Measurements from ENCODE around the gene PTPRD.
A peak's percentile ranks its signal among the peaks of the same experiment; 100 is the strongest.

The PTPRD gene

DNA sequence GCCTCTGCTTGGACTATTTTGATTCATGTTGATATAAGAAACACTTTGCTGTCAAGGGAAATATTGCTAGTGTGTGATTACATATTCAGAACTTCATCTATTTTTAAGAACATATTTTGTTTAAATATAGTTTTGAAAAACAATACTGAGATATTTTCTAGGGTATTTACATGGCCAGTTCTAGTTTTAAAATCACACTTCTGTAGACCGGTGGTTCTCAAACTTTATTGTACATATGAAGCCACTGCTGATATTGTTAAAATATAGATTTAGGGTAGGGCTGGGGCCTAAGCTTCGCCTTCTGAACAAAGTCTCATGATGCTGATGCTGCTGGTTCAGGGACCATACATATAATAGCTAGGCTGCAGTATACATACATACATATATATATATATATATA, 1000.0 kb downstream of the PTPRD start:
- no peak for DNase-seq (ENCODE audit: low spot score)

DNA sequence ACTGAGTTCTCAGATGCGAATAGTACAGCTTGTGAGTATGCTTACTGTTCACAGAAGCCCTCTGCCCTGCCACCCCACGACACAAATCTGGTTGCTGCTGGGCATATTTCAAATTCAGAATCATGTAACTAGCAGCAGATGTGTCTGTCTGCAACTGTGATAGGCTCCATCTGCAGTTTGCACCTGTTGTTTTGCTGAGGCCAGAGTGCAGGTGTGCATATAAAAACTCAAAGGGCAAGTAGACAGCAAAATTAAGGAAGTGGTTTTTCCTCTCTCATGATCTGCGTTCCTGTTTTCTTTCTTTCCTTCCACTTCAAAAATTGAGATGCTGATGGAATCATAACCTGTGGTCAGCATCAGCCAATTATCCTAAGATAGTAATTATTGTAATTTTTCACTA, 1000.5 kb downstream of the PTPRD start:
- peak; percentile 2 for DNase-seq (ENCODE audit: low spot score)

DNA sequence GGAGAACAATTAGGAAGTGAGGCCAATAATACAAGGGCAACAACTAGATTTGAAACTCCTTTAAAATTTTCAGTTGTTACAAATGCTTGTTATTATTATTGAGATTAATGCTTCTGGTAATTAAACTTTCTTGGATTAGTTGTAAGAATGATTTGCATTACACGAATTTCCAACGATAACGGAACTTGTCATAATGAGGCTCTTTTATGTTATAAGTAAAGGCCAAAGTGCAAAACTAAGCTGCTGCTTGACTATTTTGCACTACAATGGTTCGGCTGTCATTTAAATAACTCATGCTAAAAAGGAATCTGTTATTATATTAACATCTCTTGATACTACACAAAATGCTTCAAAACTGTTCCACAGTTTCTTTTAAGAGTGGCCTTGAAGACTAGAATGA, 1007.1 kb downstream of the PTPRD start:
- no peak for DNase-seq (ENCODE audit: low spot score)

DNA sequence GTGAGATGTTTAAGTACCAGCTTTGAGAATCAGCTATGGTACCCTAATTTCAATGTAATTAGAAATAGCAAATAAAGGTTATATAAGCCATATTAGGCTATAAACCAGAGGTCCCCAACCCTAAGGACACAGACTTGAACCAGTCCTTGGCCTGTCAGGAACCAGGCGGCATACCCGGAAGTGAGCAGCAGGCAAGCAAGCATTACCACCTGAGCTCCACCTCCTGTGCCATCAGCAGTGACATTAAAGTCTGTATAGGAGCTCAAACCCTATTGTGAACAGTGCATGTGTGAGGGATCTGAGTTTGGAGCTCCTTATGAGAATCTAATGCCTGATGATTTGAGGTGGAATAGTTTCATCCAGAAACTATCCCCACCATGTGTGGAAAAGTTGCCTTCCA, 1009.5 kb downstream of the PTPRD start:
- no peak for DNase-seq (ENCODE audit: low spot score)

DNA sequence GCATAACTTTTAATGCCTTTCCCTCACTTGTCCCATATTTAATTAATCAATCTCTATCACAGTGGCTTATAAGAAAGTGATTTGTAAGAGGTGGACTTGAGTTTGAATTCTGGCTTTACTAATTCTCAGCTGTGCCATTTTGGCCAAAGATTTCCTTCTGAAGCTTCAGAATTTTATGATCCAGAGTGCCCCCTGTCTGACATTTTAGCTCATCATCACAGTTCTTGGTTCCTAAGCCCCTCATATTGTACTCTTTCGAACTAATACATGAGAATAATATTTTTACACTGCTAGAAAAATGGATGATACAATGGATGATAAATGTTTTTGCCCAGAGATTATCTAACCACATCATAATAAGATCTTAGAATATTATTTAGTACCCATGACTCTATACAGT, 1014.1 kb downstream of the PTPRD start:
- DNase-seq (ENCODE audit: low spot score): no peak

DNA sequence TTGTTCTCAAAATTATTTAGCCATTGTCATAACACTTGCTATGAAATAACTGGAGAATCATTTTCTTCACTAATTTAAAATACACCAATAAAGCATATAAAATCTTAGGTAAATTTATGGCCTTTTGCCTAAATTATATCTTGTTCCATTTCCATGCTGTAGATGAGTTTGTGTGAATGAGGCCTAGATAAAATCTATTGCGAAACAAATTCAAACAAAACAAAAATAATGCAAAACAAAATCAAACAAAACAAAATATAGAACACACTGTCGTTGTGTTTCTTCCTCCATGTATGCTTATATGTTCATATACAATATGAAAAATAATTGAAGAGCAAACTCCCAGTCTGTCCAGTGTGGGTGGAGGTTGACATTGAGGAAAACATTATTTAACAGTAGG, 1020.7 kb downstream of the PTPRD start:
- no peak for DNase-seq (ENCODE audit: low spot score)

DNA sequence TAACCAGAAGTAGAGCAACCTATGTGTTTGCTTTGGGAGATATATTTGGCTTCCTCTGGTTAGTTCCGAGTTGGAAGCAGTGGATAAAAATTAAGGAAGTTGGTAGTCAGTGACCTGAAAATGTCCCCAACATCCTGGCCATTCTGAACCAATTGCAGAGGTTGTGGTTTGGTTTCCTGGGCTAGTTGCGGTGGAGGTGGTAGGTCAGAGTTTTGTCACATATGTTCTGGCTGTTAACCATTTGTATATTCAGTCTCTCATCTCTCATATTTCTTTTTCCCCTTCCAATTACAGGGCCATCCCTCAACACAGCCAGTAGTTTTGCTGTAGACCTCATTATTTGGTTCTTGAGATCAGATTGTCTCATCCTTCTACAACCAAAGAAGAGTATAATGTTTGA, 1026.9 kb downstream of the PTPRD start:
- DNase-seq (ENCODE audit: low spot score): no peak

DNA sequence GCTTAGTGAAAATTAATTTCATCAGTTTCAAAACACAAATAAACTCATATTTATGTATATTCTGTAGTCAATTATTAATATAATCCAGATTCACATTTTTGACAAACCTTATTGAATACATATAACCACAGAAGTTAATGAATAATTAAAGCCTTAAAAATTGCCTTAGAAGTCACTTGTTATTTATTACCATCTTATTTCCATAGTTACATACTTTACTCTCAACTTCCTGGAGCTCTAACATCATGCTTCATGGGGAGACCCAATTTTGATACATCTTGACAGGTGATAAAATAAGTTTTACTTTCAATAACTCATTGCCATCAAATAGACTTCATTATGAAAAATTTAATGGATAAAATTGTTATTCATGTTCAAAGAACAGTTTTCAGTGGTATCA, 1038.7 kb downstream of the PTPRD start:
- DNase-seq (ENCODE audit: low spot score): no peak

DNA sequence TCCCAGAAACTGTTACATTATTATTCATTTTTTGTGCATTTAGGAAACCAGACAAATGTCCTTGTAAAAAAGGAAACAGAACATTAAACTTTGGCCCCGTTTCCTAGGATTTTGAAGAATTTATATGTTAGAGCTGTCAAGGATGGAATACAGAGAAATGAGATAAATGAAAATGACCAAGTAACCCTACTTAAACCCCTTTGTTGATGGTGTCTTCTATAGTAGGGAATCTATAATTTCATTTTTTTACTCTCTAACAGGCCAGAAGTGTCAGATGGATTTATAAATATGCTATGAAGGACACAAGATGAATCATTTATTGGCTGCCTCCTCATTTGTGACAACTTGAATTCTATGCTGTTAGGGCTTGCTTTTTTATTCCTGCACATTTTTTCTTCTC, 1047.1 kb downstream of the PTPRD start:
- DNase-seq (ENCODE audit: low spot score): no peak

DNA sequence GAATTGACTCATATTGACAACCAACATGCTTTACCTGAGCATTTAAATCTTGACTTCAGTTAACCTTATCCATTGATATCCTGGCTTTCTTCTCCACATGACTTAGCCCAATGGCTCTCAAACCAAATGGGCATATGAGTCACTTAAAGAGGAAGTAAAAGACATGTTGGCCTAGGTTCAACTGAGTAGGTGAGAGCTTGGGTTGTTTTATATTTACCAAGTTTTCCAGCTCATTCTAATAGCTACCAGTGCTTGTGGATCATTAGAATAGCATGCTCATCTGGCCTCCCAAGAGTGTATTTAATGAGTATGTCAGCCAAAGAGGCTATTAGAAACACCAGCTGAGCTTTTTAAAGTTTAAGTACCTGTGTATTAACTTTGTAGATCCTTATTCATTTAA, 1049.0 kb downstream of the PTPRD start:
- no peak for DNase-seq (ENCODE audit: low spot score)

DNA sequence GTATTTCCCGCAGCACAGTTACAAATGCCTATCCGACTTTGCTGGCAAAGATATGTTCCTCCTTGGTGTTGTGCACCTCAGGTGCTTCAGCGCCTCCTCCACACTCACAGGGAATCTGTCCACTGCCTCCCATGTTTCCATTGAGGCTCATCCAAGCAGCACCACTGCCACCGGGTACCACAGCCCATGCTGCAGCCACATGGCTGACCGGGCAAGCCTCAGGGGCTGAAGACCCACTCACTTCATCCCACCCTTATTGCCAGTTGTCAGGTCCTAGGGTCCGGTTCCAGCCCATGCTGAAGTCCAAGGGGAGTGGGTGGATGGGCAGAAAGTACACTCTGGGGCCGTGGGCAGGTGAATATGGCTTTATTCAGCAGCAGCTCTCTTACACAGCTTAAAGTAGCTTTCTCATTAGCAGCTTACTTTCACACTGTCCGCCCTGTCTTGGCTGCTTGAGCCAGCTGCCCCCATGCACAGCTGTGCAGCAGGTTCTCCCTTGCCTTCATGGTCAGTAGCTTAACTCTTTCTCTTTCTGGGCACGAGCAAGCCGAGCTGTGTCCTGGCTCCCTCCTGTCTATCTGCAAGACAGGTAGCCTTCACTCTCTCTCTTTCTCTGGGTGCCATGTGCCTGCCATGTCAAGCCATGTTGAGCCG, 1052.3 kb downstream of the PTPRD start:
- no peak for DNase-seq (ENCODE audit: low spot score)

DNA sequence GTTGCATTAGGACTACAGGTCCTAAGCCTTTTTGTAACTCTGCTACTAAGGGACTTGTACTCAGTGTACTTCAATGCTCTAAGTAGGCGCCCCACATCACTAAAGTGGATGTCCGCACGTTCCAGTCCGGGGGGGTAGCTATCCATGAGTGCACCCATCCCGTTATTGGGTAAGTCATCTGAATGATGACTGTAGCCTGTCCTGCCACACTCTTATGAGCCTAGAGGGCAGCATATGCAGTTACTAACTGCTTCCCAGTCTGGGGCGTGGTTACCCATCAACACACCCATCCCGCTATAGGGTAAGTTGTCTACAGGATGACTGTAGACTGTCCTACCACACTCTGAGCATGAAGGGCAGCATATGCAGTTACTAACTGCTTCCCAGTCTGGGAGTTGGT, 1053.9 kb downstream of the PTPRD start:
- DNase-seq (ENCODE audit: low spot score): no peak

DNA sequence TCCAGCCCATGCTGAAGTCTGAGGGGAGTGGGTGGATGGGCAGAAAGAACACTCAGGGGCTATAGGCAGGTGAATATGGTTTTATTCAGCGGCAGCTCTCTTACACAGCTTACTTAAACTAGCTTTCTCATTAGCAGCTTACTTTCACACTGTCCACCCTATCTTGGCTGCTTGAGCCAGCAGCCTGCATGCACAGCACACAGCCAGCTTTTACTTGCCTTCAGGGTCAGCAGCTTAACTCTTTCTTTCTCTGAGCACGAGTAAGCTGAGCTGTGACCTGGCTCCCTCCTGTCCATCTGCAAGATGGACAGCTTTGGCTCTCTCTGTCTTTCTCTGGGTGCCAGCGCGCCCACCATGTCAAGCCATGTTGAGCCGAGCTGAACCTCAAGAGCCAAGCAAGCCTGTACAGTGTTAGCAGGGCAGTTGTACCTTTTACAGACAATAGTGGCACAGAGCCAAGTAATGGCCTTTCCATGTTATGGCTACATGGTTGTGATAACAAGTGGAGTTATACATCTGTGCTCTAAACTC, 1054.9 kb downstream of the PTPRD start:
- DNase-seq (ENCODE audit: low spot score): no peak

DNA sequence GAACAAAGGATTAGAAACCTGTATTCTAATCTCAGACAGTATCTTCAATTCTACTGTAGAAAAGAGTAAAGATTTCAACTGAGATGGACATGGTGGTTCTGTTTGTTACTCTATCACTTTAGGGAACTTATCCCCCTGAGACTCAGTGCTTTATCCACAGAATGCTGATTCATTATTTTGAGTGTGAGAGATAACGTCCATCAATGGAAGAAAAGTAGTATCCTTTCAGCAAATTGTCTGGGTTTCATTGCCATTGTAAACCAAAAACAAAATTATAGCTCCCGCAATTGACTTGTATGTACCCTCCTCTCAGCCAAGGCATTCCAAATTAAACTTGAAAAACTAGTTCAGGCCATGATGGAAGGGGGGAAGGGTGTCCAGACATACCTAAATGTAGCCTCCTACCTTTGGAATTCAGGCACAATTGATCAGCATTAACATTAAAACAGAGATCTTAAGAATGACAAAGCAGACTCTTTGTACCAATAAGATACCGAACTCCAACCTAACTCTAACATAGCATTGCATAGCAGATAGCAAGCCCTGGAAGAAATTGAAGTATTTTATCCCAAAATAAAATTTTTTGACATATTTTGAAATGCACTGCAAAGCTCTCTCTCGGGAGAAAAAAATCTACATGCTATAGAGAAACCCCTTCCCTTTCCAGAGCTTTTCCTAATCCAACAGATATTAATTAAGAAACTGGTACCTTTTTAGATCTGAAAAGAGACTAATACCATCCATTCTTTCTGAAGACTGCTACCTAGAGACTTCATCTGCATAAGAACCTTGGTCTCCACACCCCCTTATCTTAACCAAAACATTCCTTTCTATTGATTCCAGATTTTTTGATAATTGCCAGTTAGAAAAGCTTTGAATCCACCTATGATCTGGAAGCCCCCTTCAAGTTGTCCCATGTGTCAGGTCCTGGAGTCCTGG, 1055.7 kb downstream of the PTPRD start:
- DNase-seq (ENCODE audit: low spot score): no peak

DNA sequence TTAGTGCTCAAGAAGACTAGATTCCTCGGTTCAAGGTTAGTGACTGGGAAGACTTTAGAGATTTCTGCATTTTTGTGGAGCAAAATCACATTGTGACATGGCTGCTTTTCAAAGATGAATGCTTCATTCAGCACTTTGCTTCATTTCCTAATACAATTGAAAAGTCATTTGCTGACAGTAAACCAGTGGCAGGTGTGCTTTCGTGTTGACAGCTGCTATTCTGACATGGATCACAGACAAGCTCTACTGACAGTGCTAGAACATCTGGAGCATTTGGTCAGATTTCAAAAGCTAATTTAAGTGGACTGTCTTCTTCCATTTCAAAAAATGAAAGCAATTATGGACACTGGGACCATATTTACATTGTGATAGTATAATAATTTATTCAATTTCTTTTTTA, 1060.1 kb downstream of the PTPRD start:
- peak; percentile 33 for DNase-seq (ENCODE audit: low spot score)

DNA sequence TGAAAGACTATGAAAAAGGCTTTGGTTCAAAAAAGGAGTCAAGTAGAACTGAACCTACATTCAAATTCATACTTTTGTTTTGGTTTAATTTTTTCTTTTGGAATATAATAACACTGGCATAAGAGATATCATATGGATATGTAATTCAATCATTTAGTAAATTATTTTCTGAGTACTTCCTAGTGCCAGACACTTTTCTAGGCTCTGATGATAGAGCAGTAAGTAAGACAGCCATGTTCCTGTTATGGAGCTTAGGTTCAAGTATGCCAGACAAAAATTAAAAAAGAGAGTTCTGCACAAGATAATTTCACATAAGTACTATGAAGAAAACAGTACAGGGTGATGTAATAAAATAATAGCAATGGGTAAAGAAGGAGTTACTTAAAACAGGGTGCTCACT, 1074.0 kb downstream of the PTPRD start:
- no peak for DNase-seq (ENCODE audit: low spot score)

DNA sequence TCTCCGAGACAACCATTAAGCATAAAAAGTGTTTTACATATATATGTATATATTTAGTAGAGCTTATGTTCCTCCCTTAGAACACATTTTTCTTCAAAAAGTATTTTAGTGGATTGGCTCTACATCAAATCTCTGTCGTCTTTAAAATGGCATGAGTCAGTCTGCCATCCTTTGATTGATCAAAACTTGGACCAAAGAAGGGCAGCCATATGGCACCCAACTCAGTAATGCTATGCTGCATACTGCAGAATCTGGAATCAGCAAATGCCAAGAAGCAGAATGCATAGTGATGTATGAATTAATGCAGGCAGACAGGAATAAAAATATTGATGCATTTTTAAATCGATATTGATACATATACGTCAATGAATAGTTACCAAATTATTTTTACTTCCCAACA, 1074.4 kb downstream of the PTPRD start:
- no peak for DNase-seq (ENCODE audit: low spot score)

DNA sequence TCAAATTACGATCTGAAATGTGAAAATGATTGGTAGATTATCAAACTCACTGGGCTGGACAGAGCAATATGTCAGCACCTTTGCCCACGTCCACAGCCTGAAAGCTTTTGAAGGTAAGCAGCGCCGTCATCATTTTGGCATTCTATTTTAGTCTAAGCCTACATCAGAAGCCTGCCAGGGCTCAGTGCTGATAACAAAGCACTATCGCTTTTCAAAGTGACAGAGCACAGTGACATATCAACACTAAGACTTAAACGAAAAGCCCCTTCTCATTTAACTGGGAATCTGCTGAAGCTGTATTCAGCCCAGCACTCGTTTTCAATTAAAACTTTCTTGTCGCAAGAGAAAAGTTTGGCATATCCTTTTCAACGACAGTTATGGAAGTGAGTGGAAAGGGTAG, 1076.3 kb downstream of the PTPRD start:
- DNase-seq (ENCODE audit: low spot score): no peak

DNA sequence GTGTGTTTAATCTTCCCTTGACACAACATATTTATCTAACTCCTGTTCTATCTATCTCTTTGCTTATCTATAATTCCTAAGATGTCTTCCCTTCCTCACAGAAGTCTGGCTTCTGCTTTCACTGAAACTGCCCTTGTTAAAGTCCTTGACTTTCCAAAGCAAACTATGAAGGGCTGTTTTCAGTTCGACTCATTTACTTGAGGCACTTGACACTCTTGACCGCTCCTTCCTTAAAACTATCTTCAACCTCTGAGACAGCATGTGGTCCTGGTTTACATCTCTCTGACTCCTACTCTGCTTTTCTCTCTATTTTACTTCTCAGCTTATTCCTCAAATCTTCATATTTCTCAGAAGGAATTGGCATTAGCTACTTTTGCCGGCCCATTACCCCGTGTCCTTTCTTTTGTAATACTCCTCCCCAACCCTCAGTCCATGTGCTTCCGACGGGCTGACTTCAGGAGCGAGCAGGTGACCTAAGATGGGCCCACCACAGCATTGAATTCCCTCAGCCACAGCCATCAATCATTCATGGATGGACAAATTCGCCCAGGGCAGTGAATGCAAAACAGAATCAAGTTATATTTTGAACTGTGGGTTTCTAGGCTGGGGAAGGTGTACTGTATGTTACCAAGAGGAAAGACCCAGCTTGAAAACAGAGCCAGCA, 1089.2 kb downstream of the PTPRD start:
- DNase-seq (ENCODE audit: low spot score): no peak

DNA sequence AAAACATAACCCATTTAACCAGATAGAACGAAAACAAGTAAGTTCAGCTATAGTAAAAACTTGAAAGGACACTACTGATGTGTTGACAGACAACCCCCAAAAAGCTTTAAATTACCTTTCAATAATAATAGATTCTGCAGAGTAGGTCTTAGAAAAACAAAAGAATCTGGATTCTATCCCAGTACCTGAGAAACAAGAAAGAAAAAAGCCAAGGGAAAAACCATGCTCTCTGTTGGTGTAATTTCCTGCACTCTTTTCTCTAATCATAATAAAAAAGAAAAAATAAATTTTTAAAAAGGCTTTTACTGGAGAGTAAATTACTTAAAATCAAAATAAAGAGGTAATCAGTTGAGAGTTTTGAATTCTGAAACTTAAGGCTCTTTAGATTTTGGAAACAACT, 1090.4 kb downstream of the PTPRD start:
- DNase-seq (ENCODE audit: low spot score): no peak

DNA sequence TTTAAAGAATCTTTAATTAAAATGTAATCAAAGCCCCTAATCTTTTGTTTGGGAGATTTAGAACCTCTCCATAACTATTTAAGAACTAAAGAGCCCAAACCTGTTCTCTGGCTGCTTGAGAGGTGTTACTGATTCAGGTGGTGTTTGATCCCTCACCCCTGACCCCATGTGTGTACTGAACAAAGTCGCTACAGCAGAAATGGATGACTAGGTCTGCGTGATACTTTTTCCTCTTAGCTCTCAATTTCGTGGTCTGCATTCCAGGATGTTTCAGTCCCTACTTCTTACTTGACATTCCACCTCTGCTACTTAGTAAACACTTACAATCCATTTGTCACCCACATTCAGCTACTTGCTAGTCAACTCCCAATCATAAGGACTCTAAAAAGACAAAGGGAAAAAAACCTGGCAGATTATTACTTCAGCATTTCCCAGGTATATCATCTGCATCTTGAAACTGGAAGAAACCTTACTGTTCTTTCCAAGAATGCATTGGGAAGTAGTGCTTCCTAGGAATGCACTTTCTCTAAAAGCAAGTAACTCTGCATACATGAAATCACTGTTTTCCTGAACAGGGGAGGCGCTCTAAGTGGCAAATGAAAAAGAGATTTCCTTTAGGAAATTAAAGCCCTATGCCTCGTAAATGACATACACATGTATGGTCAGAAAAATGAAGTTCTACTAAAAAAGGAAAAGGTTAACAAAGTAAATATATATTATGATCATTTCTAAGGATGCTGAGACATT, 1091.6 kb downstream of the PTPRD start:
- DNase-seq (ENCODE audit: low spot score): no peak

DNA sequence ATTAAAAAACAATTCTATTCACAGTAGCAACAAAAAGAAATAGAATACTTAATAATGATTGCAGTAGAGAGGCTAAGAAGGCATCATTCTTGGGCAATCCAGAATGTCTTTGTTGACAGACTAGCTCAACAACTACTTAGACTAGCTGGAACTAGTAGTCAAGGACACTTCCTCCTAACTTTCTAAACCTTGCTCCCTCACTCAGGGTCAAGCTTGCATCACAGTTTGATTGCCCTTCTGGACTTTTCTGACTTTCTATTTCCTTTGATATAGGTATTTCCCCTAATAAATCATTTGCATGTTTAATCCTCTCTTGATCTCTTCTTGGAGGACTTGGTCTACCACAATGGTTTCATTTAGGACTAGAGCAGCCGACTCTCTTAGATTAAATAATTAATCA, 1107.9 kb downstream of the PTPRD start:
- no peak for DNase-seq (ENCODE audit: low spot score)
